ENCODE results near the gene SLC47A2. TPM values are rescaled to one million over a fixed set of nuclear protein-coding genes. Genes with fewer than 3 reads are reported as not detected.

The SLC47A2 gene
- total RNA-seq (2022; extraction: Qiagen RNA extraction; ENCODE audit: low read depth) = 0.09 to 0.16 TPM (median 0.14 TPM) in 4 of 5 replicates, not detected in the other

GRCh38 chr17:19716108-19717030 is at the start of gene SLC47A2:
Gene SLC47A2, minus strand, starts transcription at chr17:19716584. Its CDS starts 29 bp downstream, at chr17:19716555.

GRCh38 chr17:19747829-19748806 is 31.7 kb upstream of the SLC47A2 start, which contains the start of gene ALDH3A1:
Gene ALDH3A1, minus strand, starts transcription at chr17:19748298. Its CDS starts 3,169 bp downstream, at chr17:19745129.

GRCh38 chr17:19648475-19649273 is 67.7 kb downstream of the SLC47A2 start, which contains the start of gene ALDH3A2:
Gene ALDH3A2, plus strand, starts transcription at chr17:19648751. Its CDS starts 221 bp downstream, at chr17:19648972.

Other genes with a start within 250 kb of the SLC47A2 start
- gene SLC47A1, start 182.7 kb downstream of the SLC47A2 start, total RNA-seq (2022; extraction: Qiagen RNA extraction; ENCODE audit: low read depth) = 21.0 to 24.5 TPM (median 22.7 TPM) in 5 replicates
- gene ALDH3A2, start 67.8 kb downstream of the SLC47A2 start, total RNA-seq (2022; extraction: Qiagen RNA extraction; ENCODE audit: low read depth) = 150 to 182 TPM (median 169 TPM) in 5 replicates
- 787 to 1,153 TPM (median 809 TPM) in 5 replicates for gene ALDH3A1, start 31.7 kb upstream of the SLC47A2 start, total RNA-seq (2022; extraction: Qiagen RNA extraction; ENCODE audit: low read depth)
- 9.6 to 18.1 TPM (median 14.9 TPM) in 5 replicates for gene ULK2, start 151.4 kb upstream of the SLC47A2 start, total RNA-seq (2022; extraction: Qiagen RNA extraction; ENCODE audit: low read depth)